Spleen (tissue), 11 donors: ENCODE results near the gene ASIC1. TPM values are rescaled to one million over a fixed set of nuclear protein-coding genes. Genes with fewer than 3 reads are reported as not detected.
A peak's percentile ranks its signal among the peaks of the same experiment; 100 is the strongest.

Experiments
- DNase-seq: peaks from one replicate; pipeline ENCODE4 v3.0.0-alpha.2; 2020
- H3K27ac ChIP-seq, 8 donors: fragments of 200-600 bp; sonication (generic) in 7 of 8; 1 replicate in 4 of 8; 2 replicates in 4 of 8; pipeline versions ENCODE4 v1.5.0 to v1.8.0; 2016 to 2021; ENCODE audit warnings: inconsistent platforms in 4 of 8, mild to moderate bottlenecking in 4 of 8, moderate library complexity in 1 of 8
- H3K27me3 ChIP-seq, 7 donors: fragments of 200-600 bp; sonication (generic) in 6 of 7; replicated peaks in 1 of 7; 1 replicate in 4 of 7; 2 replicates in 3 of 7; pipeline versions ENCODE4 v1.5.0 to v1.8.0; 2016 to 2021; ENCODE audit warnings: inconsistent platforms in 3 of 7, mild to moderate bottlenecking in 1 of 7
- H3K36me3 ChIP-seq, 6 donors: fragments of 200-600 bp; sonication (generic) in 5 of 6; 1 replicate in 4 of 6; 2 replicates in 2 of 6; pipeline versions ENCODE4 v1.5.0 to v1.8.0; 2016 to 2021; ENCODE audit warnings: inconsistent platforms in 2 of 6
- H3K4me1 ChIP-seq, 6 donors: fragments of 200-600 bp; sonication (generic) in 5 of 6; 1 replicate in 3 of 6; 2 replicates in 3 of 6; pipeline versions ENCODE4 v1.5.0 to v1.8.0; 2016 to 2021; ENCODE audit warnings: inconsistent platforms in 3 of 6
- H3K4me3 ChIP-seq, 8 donors: fragments of 200-600 bp; sonication (generic) in 7 of 8; 1 replicate in 4 of 8; 2 replicates in 4 of 8; pipeline versions ENCODE4 v1.5.0 to v1.8.0; 2016 to 2021; ENCODE audit warnings: inconsistent platforms in 4 of 8, mild to moderate bottlenecking in 4 of 8, moderate library complexity in 2 of 8
- H3K9me3 ChIP-seq, 8 donors: fragments of 200-600 bp; sonication (generic) in 7 of 8; 1 replicate in 4 of 8; 2 replicates in 4 of 8; pipeline versions ENCODE4 v1.5.0 to v1.8.0; 2016 to 2021; ENCODE audit warnings: inconsistent platforms in 4 of 8
- POLR2A ChIP-seq, 3 donors: fragments of 450-650 bp; IDR thresholded peaks; one replicate each; pipeline ENCODE4 v1.5.1; 2017; ENCODE audit warnings: antibody characterized with exemption in 3 of 3, mild to moderate bottlenecking in 1 of 3
- POLR2AphosphoS5 ChIP-seq, 3 donors: sonication (generic); formaldehyde crosslinking; IDR thresholded peaks; one replicate each; pipeline ENCODE4 v1.5.1; 2017; ENCODE audit warnings: antibody characterized with exemption in 3 of 3
- WGBS, 5 donors: extraction: QIAGEN DNeasy Blood & Tissue Kit in 3 of 5; methylation state at CpG; one replicate each; pipeline versions ENCODE4 v1.1.5 to v1.1.7; 2013 to 2018; 5-methylcytosine and 5-hydroxymethylcytosine counted together
- intact Hi-C: fragments of 100-400 bp; cut with DNase I; formaldehyde crosslinking; loops from one replicate; pipeline ENCODE4 v1.15.0; 2023; ENCODE audit warnings: low total_unique reads
- polyA plus RNA-seq, 3 donors: library from polyadenylated mRNA; stranded (reverse); fragments of 200-250 nt; gene quantifications; one replicate each; pipeline ENCODE4 v1.2.1, GENCODE V29; 2013
- total RNA-seq, 7 donors: library from RNA; depleted of rRNA in 3 of 7; stranded (reverse); fragments of >200 nt in 3 of 7; fragmentation: NEBNext Ultra II Directional in 4 of 7; extraction: Animal tissue kit (Norgen Biotek cat#: 25700) in 4 of 7; gene quantifications; one replicate each; pipeline versions ENCODE4 v1.1.0 to v1.2.1, GENCODE V29; 2016 to 2021
- TF ChIP-seq, protein P1 (sequence below), 11 experiments: fragments of 200-600 bp in 7 of 11; fragments of 450-650 bp in 4 of 11; sonication (generic) in 4 of 11; IDR thresholded peaks in 8 of 11; conservative IDR thresholded peaks in 3 of 11; 1 replicate in 7 of 11; 2 replicates in 4 of 11; pipeline versions ENCODE4 v1.4.0 to v1.8.0; 2016 to 2021; ENCODE audit warnings: antibody characterized with exemption in 11 of 11, inconsistent platforms in 4 of 11, mild to moderate bottlenecking in 1 of 11
- donor health status: healthy with polysubstance abuse.
- donor health status: DM: no; HTN: no; CAD: no; lungs with moderate emphysema.
- donor health status: DM: no; HTN: no; CAD: no.
- donor health status: Bipolar disorder and iron deficiency.
- donor health status: healthy.
- donor health status: DM: no; HTN: no; CAD: no.
- donor health status: DM: yes; HTN: yes; CAD: no.

ASIC1 gene
- total and polyA plus RNA-seq, 10 donors: 0.16 to 1.3 (median 0.35) TPM

- DNase-seq: peak; percentile 18
- peaks cover 19 to 91% (median 81%) of the 10 kb centered on the region in 6 donors for H3K36me3 ChIP-seq
- H3K9me3 ChIP-seq: no peaks in the 10 kb centered on the region
These were observed 33.0 kb downstream of the ASIC1 start for GRCh38 chr12:50090391-50090790.

GRCh38 chr12:50097952-50098351 lies 40.6 kb downstream of the ASIC1 start:
- Histone ChIP-seq H3K36me3 (peaks cover 18 to 99% (median 85%) of the 10 kb centered on the region in 6 donors), H3K27me3 (no peaks in the 10 kb centered on the region), H3K4me1 (no peaks in the 10 kb centered on the region), H3K27ac (no peak overlapping the region), H3K4me3 (no peak overlapping the region), H3K9me3 (no peaks in the 10 kb centered on the region)
- TF ChIP-seq POLR2AphosphoS5 (IDR thresholded peaks at IDR 0.05) (no peak), POLR2A (IDR thresholded peaks at IDR 0.05) (no peak)
- TF ChIP-seq, protein P1, sequence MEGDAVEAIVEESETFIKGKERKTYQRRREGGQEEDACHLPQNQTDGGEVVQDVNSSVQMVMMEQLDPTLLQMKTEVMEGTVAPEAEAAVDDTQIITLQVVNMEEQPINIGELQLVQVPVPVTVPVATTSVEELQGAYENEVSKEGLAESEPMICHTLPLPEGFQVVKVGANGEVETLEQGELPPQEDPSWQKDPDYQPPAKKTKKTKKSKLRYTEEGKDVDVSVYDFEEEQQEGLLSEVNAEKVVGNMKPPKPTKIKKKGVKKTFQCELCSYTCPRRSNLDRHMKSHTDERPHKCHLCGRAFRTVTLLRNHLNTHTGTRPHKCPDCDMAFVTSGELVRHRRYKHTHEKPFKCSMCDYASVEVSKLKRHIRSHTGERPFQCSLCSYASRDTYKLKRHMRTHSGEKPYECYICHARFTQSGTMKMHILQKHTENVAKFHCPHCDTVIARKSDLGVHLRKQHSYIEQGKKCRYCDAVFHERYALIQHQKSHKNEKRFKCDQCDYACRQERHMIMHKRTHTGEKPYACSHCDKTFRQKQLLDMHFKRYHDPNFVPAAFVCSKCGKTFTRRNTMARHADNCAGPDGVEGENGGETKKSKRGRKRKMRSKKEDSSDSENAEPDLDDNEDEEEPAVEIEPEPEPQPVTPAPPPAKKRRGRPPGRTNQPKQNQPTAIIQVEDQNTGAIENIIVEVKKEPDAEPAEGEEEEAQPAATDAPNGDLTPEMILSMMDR (IDR thresholded peaks at IDR 0.05 in 8 of 11, conservative IDR thresholded peaks at IDR 0.05 in 3 of 11): no peak
- WGBS, 5 donors: 85 to 95% (median 94%) methylated on average over 6 of the region's 6 CpGs
- intact Hi-C loops: no loop called here
- peak; percentile 2 for DNase-seq

More at GRCh38 chr12:50090391-50090790, 33.0 kb downstream of the ASIC1 start:
- H3K4me1 ChIP-seq: peaks cover 7 to 39% (median 33%) of the 10 kb centered on the region in 6 donors
- 93 to 97% (median 95%) methylated on average over 5 of the region's 5 CpGs for WGBS, 5 donors
- intact Hi-C loops: no loop called here
- no peak for TF ChIP-seq POLR2AphosphoS5 (IDR thresholded peaks at IDR 0.05)
- TF ChIP-seq POLR2A (IDR thresholded peaks at IDR 0.05): no peak
- TF ChIP-seq, protein P1 (IDR thresholded peaks at IDR 0.05 in 8 of 11, conservative IDR thresholded peaks at IDR 0.05 in 3 of 11): no peak
- no peak overlapping the region for H3K27ac ChIP-seq
- H3K4me3 ChIP-seq: no peak overlapping the region
- no peaks in the 10 kb centered on the region for H3K27me3 ChIP-seq

DNA sequence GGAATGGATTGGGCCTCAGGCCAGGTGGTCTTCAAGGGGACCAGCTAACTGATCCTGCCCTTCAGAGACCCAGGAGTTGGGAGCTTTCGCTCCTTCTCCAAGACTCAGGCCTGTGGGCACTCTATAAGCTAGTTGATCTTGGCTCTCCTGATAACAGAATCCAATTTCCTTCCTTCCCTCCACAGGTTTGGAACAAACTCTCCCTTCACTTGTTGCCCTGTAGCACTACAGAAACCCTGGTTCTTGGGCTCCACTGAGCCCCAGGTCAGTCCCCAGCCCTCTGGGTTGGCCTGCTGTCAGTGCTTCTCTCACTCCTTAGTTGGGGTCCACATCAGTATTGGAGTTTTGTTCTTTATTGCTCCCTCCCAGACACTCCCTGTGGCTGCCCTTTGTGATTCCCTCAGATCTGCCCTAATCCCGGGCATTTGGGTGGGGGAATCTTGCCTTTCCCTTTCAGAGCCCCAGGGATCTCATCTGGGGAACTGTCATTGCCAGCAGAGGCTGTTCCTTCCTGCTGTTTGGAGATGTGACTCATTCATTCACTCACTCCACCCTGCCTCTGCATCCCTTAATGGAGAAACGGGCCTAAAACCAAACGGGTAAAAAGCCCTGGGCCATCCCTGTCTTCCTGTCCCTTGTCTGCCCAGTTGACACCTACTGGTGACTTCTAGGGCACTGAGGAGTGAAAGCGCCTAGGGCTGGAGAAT lies 42.1 kb downstream of the ASIC1 start:
- H3K9me3 ChIP-seq: no peaks in the 10 kb centered on the region
- no peak for DNase-seq
- no peak overlapping the region for H3K4me3 ChIP-seq
- H3K36me3 ChIP-seq: peaks cover 6 to 84% (median 70%) of the 10 kb centered on the region in 6 donors
- peaks cover 0 to 4% (median 0%) of the 10 kb centered on the region in 6 donors for H3K4me1 ChIP-seq
- 75 to 87% (median 85%) methylated on average over 5 of the region's 5 CpGs for WGBS, 5 donors
- no peak for TF ChIP-seq POLR2A (IDR thresholded peaks at IDR 0.05)
- TF ChIP-seq POLR2AphosphoS5 (IDR thresholded peaks at IDR 0.05): no peak
- TF ChIP-seq, protein P1 (IDR thresholded peaks at IDR 0.05 in 8 of 11, conservative IDR thresholded peaks at IDR 0.05 in 3 of 11): no peak
- no peaks in the 10 kb centered on the region for H3K27me3 ChIP-seq
- peak overlapping the region in 1 of 8 donors; percentile 5 for H3K27ac ChIP-seq
- intact Hi-C loops: no loop called here

- Histone ChIP-seq H3K4me1 (peaks cover 0 to 4% (median 0%) of the 10 kb centered on the region in 6 donors), H3K4me3 (no peak overlapping the region), H3K27me3 (no peaks in the 10 kb centered on the region), H3K9me3 (no peaks in the 10 kb centered on the region), H3K27ac (no peak overlapping the region), H3K36me3 (peaks cover 6 to 73% (median 59%) of the 10 kb centered on the region in 6 donors)
- TF ChIP-seq POLR2A (IDR thresholded peaks at IDR 0.05) (no peak), POLR2AphosphoS5 (IDR thresholded peaks at IDR 0.05) (no peak)
- TF ChIP-seq, protein P1 (IDR thresholded peaks at IDR 0.05 in 8 of 11, conservative IDR thresholded peaks at IDR 0.05 in 3 of 11): no peak
- DNase-seq: no peak
- 84 to 96% (median 94%) methylated on average over 3 of the region's 3 CpGs for WGBS, 5 donors
- intact Hi-C loops: no loop called here
These were observed 43.2 kb downstream of the ASIC1 start for GRCh38 chr12:50100561-50100960.
